HG03439 (cell line): Measurements from ENCODE around the gene B4GALT6.

Source experiments
- ATAC-seq: cut with Tn5 transposase; IDR thresholded peaks from one replicate; pipeline ENCODE4 v1.9.1; 2021; ENCODE audit warnings: mild to moderate bottlenecking, moderate library complexity; ENCODE audit not compliant: unreplicated experiment

Gene B4GALT6

DNA sequence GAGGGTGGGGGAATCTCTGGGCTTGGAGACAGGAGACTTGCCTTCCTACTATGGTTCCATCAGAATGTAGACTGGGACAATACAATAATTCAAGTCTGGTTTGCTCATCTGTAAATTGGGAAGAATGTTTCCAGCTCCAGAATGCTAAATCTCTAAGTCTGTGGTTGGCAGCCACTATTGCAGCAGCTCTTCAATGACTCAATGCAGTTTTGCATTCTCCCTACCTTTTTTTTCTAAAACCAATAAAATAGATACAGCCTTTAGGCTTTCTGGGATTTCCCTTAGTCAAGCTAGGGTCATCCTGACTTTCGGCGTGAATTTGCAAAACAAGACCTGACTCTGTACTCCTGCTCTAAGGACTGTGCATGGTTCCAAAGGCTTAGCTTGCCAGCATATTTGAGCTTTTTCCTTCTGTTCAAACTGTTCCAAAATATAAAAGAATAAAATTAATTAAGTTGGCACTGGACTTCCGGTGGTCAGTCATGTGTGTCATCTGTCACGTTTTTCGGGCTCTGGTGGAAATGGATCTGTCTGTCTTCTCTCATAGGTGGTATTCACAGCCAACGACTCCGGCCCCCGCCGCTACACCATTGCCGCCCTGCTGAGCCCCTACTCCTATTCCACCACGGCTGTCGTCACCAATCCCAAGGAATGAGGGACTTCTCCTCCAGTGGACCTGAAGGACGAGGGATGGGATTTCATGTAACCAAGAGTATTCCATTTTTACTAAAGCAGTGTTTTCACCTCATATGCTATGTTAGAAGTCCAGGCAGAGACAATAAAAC, 86.2 kb downstream of the B4GALT6 start:
- ATAC-seq: no peak

DNA sequence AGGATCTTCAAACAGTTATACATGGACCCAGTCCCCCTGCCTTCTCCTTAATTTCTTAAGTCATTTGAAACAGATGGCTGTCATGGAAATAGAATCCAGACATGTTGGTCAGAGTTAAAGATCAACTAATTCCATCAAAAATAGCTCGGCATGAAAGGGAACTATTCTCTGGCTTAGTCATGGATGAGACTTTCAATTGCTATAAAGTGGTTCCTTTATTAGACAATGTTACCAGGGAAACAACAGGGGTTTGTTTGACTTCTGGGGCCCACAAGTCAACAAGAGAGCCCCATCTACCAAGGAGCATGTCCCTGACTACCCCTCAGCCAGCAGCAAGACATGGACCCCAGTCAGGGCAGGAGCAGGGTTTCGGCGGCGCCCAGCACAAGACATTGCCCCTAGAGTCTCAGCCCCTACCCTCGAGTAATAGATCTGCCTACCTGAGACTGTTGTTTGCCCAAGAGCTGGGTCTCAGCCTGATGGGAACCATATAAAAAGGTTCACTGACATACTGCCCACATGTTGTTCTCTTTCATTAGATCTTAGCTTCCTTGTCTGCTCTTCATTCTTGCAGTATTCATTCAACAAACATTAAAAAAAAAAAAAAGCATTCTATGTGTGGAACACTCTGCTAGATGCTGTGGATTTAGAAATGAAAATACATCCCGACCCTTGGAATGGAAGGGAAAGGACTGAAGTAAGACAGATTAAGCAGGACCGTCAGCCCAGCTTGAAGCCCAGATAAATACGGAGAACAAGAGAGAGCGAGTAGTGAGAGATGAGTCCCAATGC, 88.1 kb downstream of the B4GALT6 start:
- no peak for ATAC-seq

DNA sequence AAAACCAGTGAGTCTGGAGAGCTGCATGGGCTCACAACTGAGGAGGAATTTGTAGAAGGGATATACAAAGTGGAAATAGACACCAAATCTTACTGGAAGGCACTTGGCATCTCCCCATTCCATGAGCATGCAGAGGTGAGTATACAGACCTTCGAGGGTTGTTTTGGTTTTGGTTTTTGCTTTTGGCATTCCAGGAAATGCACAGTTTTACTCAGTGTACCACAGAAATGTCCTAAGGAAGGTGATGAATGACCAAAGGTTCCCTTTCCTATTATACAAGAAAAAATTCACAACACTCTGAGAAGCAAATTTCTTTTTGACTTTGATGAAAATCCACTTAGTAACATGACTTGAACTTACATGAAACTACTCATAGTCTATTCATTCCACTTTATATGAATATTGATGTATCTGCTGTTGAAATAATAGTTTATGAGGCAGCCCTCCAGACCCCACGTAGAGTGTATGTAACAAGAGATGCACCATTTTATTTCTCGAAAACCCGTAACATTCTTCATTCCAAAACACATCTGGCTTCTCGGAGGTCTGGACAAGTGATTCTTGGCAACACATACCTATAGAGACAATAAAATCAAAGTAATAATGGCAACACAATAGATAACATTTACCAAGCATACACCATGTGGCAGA, 89.1 kb downstream of the B4GALT6 start:
- ATAC-seq: no peak

DNA sequence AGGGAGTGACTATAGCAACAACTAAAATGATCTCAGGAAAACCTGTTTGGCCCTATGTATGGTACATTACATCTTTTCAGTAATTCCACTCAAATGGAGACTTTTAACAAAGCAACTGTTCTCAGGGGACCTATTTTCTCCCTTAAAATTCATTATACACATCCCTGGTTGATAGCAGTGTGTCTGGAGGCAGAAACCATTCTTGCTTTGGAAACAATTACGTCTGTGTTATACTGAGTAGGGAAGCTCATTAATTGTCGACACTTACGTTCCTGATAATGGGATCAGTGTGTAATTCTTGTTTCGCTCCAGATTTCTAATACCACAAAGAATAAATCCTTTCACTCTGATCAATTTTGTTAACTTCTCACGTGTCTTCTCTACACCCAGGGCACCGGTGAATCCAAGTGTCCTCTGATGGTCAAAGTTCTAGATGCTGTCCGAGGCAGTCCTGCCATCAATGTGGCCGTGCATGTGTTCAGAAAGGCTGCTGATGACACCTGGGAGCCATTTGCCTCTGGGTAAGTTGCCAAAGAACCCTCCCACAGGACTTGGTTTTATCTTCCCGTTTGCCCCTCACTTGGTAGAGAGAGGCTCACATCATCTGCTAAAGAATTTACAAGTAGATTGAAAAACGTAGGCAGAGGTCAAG, 91.7 kb downstream of the B4GALT6 start:
- no peak for ATAC-seq

DNA sequence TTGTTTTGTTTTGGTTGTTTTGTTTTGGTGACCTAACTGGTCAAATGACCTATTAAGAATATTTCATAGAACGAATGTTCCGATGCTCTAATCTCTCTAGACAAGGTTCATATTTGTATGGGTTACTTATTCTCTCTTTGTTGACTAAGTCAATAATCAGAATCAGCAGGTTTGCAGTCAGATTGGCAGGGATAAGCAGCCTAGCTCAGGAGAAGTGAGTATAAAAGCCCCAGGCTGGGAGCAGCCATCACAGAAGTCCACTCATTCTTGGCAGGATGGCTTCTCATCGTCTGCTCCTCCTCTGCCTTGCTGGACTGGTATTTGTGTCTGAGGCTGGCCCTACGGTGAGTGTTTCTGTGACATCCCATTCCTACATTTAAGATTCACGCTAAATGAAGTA, 92.8 kb downstream of the B4GALT6 start, which contains the start of gene TTR:
Gene TTR (plus strand): TSS at position 250 of the 400 bp plus-strand sequence. CDS start 26 bp downstream, at position 276.
- no peak for ATAC-seq

DNA sequence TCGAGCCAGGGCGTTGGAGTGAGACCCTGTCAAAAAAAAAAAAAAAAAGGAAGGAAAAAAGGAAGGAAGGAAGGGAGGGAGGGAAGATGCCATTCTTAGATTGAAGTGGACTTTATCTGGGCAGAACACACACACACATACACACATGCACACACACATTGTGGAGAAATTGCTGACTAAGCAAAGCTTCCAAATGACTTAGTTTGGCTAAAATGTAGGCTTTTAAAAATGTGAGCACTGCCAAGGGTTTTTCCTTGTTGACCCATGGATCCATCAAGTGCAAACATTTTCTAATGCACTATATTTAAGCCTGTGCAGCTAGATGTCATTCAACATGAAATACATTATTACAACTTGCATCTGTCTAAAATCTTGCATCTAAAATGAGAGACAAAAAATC, 93.3 kb downstream of the B4GALT6 start:
- ATAC-seq: no peak

DNA sequence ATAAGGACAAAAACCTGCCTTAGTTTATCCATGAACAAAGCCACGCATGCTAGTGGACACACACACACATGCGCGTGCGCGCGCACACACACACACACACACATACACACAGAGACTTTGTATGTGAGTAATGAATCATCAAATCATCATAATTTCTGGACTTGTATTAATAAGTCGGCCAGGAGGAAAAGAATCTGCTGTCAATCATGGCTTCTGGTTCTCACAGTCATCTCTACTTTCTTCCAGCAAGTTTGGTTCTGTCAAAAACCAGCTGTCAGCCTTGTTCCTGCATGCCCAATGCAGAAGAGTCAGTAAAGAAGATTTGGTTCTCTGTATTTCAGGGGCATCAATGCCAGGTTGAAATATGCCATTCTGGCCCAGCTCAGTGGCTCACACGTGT, 93.8 kb downstream of the B4GALT6 start:
- ATAC-seq: no peak

DNA sequence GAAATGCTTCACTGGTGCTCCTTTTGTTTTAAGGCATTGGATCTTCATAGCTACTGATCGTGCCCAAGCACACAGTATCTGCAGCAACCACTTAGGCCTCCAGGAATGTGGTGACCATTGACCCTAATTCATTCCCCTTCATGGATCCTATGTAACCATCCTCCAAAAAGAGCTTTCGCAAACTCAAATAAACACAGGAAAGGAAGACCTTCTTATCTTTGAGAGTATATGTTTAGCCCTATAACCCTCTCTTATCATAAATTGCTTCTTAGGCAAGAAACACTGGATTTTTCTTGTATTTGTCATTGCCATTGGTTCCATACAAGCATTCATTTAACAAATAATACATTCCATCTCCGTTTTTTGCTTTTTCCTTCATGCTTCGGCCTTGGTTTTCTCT, 96.9 kb downstream of the B4GALT6 start:
- ATAC-seq: no peak

DNA sequence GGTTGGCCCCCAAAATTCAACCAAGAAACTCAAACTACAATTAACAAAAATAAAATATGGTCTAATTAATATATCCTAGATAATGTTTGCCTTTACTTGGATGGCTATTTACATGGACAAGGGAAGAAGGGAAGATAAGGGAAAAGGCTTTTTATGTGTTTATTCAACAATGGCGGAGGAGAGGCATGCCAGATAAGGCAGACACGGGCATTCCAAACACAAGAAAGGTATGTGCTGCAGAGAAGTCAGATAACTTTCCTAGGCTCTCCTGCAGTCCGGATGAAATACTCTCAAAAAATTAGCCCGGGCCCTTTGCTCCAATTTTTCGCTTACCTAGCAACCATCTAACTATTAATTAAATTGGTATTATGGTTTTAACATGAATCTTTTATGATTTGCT, 97.8 kb downstream of the B4GALT6 start:
- ATAC-seq: no peak

DNA sequence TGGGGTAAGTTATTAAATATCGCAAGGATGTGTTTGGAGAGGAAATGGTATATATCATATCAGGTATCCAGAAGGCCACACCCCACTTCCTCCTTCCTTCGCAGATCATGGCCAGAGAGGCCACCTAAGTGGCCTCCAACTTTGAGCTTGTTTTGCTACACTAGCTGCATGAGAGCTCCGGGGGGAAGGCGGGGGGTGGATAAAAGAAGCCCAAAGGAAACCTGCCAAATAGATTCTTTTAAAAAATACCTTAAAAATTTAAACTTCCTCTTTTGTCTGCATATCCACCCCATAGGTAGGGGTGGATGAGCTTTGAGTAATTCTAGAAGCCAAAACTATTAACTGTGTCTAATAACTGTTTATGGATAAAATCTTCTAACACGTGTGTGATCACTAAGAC, 98.4 kb downstream of the B4GALT6 start:
- no peak for ATAC-seq

DNA sequence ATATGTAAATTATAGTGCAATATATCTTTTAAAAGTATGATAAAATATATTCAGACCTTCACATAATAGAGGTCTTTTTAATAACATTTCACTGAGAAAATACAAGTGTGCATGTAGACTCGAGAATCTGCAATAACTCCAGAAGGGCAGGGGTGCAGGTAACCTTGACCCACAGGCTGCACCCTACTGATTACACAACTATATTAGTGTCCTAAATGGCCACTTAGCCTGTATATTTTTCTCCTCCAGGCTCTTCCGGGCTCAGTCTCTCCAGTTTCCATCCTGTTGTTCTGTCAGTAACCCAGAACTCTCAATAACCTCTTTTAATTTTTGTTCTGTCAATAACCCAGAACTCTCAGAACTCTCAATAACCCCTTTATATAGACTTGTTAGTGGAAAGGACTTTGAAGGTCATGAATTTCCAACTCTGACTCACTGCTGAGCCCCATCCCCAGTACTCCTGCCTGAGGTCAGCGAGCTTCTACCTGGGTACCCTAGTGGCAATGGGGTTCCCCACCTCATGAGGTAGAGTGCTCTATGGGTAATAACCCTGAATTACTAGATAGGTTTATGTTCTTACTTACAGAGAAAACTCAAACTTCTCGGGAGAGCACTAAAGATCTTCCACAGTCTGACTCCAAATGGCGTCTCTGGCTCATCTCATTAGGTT, 101.1 kb downstream of the B4GALT6 start:
- ATAC-seq: no peak

DNA sequence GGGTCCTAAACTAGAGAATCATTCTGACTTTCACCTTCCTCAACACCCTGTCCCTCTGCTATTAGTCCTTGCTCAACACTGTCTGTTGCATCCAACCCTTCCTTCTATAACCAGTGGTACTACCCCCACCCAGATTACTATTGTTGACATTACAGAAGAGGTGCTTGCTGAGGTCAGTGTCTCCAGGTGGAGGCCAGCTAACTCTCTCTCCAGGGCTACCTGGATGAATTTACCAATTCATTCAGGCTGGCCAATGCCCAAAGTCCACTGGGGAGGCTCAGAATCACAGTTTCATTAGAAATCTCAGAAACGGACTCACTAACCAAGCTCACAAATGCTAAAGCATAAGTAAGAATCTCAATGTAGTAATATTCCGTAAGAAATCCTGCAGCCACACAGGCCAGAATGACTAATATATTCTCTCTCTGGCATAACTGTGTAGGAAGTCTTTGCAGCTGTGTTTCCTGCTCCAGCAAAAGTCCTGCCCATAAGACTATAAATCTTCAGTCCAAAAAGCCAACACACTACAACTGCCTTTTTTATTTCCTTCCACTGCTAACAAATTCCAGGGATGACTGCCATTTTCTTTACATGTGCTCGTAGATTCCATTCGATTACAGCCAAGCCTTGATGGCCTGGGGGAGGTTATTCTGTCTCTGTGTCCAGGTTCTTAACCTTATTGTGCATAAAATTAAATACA, 102.7 kb downstream of the B4GALT6 start:
- ATAC-seq: no peak

DNA sequence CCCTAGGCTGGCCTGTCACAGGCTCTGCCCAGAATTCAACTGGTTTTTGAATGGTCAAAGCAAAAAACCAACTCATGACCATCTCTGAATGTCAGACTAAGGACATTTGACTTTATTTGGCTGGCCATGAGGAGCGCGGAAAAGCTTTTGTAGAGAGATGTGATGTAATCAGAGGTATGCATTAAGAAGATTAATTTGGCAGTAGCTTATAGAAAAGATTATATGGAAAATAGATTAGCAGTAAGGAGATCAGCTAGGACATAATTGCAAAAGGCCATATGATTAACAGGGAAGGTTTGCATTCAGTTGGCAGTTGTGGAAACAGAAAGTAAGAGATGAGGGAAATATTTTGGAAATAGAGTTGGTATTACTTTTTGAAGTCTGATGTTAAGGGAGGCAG, 105.0 kb downstream of the B4GALT6 start:
- ATAC-seq: no peak

DNA sequence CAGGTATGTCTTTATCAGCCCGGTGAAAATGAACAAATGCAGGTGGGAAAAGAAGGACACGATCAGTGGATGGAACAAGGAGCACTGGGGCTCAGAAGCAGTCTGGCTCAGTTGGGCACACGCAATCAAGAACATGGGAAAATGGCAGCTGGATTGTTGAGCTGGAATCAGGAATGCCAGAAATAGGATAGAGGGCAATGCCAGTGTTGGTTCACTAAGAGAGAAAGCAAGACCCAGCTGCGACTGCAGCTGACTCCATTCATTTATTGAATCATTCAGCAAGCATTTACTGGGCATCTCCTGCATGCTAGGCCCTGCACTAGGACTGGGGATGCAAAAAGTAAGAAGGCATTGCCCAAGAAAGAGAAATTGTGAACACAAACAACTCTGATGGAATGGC, 106.3 kb downstream of the B4GALT6 start:
- no peak for ATAC-seq

DNA sequence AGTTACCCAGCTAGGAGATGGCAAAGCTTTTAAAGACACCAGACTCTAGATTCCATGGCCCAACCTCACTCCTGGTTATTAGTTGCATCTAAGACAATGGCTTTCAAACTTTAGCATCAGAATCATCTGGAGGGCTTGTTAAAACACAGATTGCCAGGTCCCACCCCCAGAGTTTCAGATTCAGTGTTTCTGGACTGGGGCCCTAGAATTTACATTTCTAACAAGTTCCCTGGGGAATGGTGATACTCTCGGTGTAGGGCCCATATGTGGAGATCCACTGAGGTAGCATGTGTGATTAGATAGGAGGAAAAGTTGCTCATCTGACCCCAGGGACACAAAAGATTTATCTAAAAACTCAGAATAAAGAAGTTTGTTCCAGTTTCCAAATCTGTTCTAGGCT, 107.2 kb downstream of the B4GALT6 start:
- peak; percentile 39 for ATAC-seq

DNA sequence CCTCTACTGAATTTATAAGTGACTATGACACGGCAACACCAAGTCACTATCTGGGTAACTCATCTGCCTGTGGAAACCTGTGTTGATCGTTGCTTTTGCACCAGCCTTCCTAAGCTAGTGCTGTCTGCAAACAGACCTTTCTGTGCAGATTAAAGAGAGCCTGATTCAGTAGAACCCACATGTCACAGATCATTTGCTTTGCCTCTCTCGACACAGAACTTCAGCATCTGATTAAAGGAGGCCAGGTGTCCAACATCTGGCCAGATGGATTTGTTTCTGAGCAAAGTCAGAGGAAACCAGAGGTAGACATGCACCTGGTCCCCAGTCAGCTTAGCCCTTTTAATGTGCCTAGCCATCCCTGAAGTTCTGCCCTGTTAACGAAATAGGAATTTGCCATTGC, 107.7 kb downstream of the B4GALT6 start:
- ATAC-seq: peak; percentile 67

DNA sequence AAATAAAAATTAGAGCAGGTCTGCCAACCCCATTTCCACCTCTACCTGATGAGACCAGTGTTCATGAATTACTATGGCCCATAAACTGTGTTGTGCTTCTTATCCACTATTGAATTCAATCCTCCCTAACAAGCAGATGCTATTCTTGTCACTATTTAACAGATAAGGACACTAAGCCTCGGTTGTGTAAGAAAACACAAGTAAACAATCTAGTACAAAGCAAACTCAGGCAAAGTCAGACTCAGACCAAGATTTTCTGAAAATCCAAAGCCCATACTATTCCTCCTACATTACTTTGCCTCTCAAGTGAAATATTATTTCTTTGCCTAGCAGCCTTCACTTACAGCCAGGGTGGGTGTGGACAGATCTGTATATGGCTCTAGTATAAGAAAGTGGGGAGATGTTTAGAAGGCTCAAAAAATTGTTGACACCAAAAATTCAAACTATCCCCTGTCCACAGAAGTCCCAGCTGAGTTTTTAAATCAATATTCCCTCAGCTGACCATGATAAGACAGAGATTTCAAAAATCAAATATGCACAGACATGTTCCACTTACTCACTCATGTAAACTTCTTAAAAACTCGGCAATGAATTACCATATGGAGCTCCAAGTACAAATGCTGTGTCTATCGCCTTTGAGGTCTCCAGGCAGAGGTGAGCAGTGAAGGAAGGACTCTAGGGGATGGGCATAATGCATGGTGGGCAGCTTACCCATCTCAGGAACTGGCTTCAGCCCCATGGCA, 108.7 kb downstream of the B4GALT6 start:
- no peak for ATAC-seq

DNA sequence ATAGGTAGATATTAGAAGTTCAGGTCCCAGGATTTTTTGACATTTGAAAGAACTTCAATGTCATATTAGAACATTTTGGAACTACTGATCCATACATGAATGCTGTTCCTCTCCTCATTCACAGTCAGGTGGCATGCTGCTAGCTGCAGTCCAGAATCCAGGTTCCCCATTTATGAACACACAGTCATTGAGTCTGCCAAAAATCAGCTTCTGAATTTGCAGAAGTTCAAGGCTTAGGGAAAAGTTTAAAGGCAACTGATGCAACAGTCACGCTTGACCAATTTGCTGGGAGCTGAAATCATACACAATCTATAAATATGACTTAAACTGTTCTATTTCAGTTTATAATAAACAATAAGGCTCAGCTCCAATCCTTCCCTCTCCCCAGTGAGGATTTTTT, 110.0 kb downstream of the B4GALT6 start:
- no peak for ATAC-seq
